Measurements from ENCODE around the gene ANKEF1. TPM values are rescaled to one million over a fixed set of nuclear protein-coding genes. Genes with fewer than 3 reads are reported as not detected.

Gene ANKEF1
- total RNA-seq, 3 donors from 2014 or later (not counting 1 experiment from before 2014, with no cell fraction given): 1.6 to 1.9 (median 1.8) TPM

DNA sequence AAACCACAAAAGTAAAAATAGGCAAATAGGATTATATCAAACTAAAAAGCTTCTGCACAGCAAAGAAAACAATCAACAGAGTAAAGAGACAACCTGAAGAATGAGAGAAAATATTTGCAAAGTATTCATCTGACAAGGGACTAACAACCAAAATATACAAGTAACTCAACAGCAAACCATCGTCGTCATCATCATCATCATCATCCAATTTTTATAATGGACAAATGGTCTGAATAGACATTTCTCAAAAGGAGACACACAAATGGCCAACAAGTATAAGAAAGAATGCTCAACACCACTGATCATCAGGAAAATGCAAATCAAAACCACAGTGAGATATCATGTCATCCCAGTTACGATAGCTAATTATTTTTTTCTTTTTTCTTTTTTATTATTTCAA, 62.0 kb downstream of the ANKEF1 start:
- Mint-ChIP-seq H3K9me3 (no peaks in the 10 kb centered on the region), H3K4me3 (no peak overlapping the region), H3K4me1 (no peaks in the 10 kb centered on the region), H3K27me3 (ENCODE audit: low read depth in 2 of 2) (peaks cover 14 to 16% of the 10 kb centered on the region in 2 donors), H3K36me3 (no peaks in the 10 kb centered on the region), H3K27ac (no peak overlapping the region)
- H3K4me1 ChIP-seq (ENCODE audit: control insufficient read depth, insufficient read depth, low read length): no peaks in the 10 kb centered on the region
- TF ChIP-seq, protein P1, sequence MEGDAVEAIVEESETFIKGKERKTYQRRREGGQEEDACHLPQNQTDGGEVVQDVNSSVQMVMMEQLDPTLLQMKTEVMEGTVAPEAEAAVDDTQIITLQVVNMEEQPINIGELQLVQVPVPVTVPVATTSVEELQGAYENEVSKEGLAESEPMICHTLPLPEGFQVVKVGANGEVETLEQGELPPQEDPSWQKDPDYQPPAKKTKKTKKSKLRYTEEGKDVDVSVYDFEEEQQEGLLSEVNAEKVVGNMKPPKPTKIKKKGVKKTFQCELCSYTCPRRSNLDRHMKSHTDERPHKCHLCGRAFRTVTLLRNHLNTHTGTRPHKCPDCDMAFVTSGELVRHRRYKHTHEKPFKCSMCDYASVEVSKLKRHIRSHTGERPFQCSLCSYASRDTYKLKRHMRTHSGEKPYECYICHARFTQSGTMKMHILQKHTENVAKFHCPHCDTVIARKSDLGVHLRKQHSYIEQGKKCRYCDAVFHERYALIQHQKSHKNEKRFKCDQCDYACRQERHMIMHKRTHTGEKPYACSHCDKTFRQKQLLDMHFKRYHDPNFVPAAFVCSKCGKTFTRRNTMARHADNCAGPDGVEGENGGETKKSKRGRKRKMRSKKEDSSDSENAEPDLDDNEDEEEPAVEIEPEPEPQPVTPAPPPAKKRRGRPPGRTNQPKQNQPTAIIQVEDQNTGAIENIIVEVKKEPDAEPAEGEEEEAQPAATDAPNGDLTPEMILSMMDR (IDR thresholded peaks at IDR 0.05): no peak
- H3K4me3 ChIP-seq (ENCODE audit: low read length): no peak overlapping the region
- no peak for DNase-seq
- H3K36me3 ChIP-seq (ENCODE audit: control insufficient read depth, insufficient read depth, low read length): no peaks in the 10 kb centered on the region
- H3K9me3 ChIP-seq (ENCODE audit: control insufficient read depth, insufficient read depth, low read length): no peaks in the 10 kb centered on the region
- intact Hi-C loops (cut with micrococcal nuclease): no loop called here
- ATAC-seq: no peak
- no peaks in the 10 kb centered on the region for H3K27me3 ChIP-seq (ENCODE audit: control insufficient read depth, insufficient read depth, low read length)
- no peak overlapping the region for H3K27ac ChIP-seq (ENCODE audit: low read length)
- WGBS (ENCODE audit: insufficient coverage): 100% methylated on average over 2 of the region's 3 CpGs

DNA sequence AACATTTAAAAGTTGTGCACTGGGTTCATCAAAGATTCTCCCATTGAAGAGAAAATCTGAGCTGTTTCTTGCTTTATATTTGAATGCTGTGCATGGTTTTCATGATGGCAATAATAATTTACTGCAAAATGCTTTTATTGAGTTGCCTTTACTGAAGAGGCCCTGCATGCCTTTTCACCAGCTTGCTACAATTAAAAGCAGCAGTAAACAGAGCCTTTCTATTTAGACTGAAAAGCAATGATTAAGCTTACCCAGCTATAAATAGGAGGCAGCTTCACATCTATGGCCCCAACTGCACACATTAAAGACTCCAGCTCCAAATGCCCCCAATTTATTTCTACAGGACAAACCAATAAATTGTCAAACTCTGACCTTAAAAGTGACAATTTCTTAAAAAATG, 70.3 kb downstream of the ANKEF1 start:
- no peaks in the 10 kb centered on the region for H3K36me3 Mint-ChIP-seq
- TF ChIP-seq, protein P1 (IDR thresholded peaks at IDR 0.05): no peak
- intact Hi-C loops (cut with micrococcal nuclease): no loop called here
- no peaks in the 10 kb centered on the region for H3K4me1 Mint-ChIP-seq
- Histone ChIP-seq H3K36me3 (ENCODE audit: control insufficient read depth, insufficient read depth, low read length) (no peaks in the 10 kb centered on the region), H3K4me1 (ENCODE audit: control insufficient read depth, insufficient read depth, low read length) (no peaks in the 10 kb centered on the region), H3K27me3 (ENCODE audit: control insufficient read depth, insufficient read depth, low read length) (no peaks in the 10 kb centered on the region), H3K9me3 (ENCODE audit: control insufficient read depth, insufficient read depth, low read length) (no peaks in the 10 kb centered on the region), H3K4me3 (ENCODE audit: low read length) (no peak overlapping the region), H3K27ac (ENCODE audit: low read length) (no peak overlapping the region)
- no peak for ATAC-seq
- no peak overlapping the region for H3K27ac Mint-ChIP-seq
- H3K4me3 Mint-ChIP-seq: no peak overlapping the region
- no peaks in the 10 kb centered on the region for H3K27me3 Mint-ChIP-seq (ENCODE audit: low read depth in 2 of 2)
- DNase-seq: no peak
- H3K9me3 Mint-ChIP-seq: peaks cover 2 to 4% of the 10 kb centered on the region in 2 donors

Other genes starting within 250 kb of the ANKEF1 start
- gene PAK5, start 195.9 kb upstream of the ANKEF1 start, total RNA-seq: not detected
- not detected for gene SNAP25, start 183.8 kb downstream of the ANKEF1 start, total RNA-seq